DND-41 (cell line): ENCODE results near the gene RAP1B.

Experiments
- ATAC-seq: fragments of 200-7000 bp; cut with Tn5 transposase; 3 replicates; pipeline ENCODE4 v1.9.1; 2021; ENCODE audit warnings: low read depth; ENCODE audit not compliant: insufficient read depth
- DNase-seq: peaks from one replicate; pipeline ENCODE4 v3.0.0-alpha.2; 2020
- H2AFZ ChIP-seq: 2 replicates; pipeline ENCODE4 v1.6.0; 2012; ENCODE audit warnings: low read depth, low read length
- H3K27ac ChIP-seq: 2 replicates; pipeline ENCODE4 v1.5.1; 2012; ENCODE audit warnings: low read length, inconsistent platforms
- H3K27me3 ChIP-seq: fragments of 200-600 bp; sonication (generic); 2 replicates; pipeline ENCODE4 v1.6.0; 2012; ENCODE audit warnings: low read length, mild to moderate bottlenecking, inconsistent platforms; ENCODE audit not compliant: insufficient read depth, poor library complexity
- H3K36me3 ChIP-seq: 2 replicates; pipeline ENCODE4 v1.5.1; 2012; ENCODE audit warnings: low read length, inconsistent platforms; ENCODE audit not compliant: insufficient read depth
- H3K4me1 ChIP-seq: 2 replicates; pipeline ENCODE4 v1.5.1; 2012; ENCODE audit warnings: mild to moderate bottlenecking, low read length; ENCODE audit not compliant: insufficient read depth
- H3K4me2 ChIP-seq: 2 replicates; pipeline ENCODE4 v1.6.0; 2012; ENCODE audit warnings: mild to moderate bottlenecking, moderate library complexity, low read length, inconsistent platforms; ENCODE audit not compliant: insufficient read depth
- H3K4me3 ChIP-seq, 2 experiments: fragments of 200-600 bp in 1 of 2; shearing (Covaris generic) in 1 of 2; 2 replicates each; pipeline ENCODE4 v1.5.1; 2012 to 2016; ENCODE audit warnings: inconsistent platforms in 2 of 2, low read length in 2 of 2, mild to moderate bottlenecking in 2 of 2, low read depth in 1 of 2, moderate library complexity in 1 of 2
- H3K79me2 ChIP-seq: 2 replicates; pipeline ENCODE4 v1.6.0; 2012; ENCODE audit warnings: low read length, inconsistent platforms; ENCODE audit not compliant: insufficient read depth
- H3K9ac ChIP-seq: 2 replicates; pipeline ENCODE4 v1.6.0; 2012; ENCODE audit warnings: low read depth, mild to moderate bottlenecking, inconsistent platforms, low read length, moderate library complexity
- H3K9me3 ChIP-seq: 2 replicates; pipeline ENCODE4 v1.5.1; 2012; ENCODE audit warnings: low read length, moderate library complexity, mild to moderate bottlenecking, inconsistent platforms; ENCODE audit not compliant: insufficient read depth, severe bottlenecking
- H4K20me1 ChIP-seq: 2 replicates; pipeline ENCODE4 v1.6.0; 2012; ENCODE audit warnings: low read length; ENCODE audit not compliant: insufficient read depth
- EZH2 ChIP-seq: IDR thresholded peaks from 3 replicates; pipeline ENCODE4 v1.6.1; 2012; ENCODE audit warnings: borderline replicate concordance, low read depth, mild to moderate bottlenecking, moderate library complexity, low read length, inconsistent platforms; ENCODE audit not compliant: severe bottlenecking
- TF ChIP-seq, protein P1 (sequence below): IDR thresholded peaks from 2 replicates; pipeline ENCODE4 v1.5.1; 2012; ENCODE audit warnings: borderline replicate concordance, low read length, moderate library complexity, mild to moderate bottlenecking; ENCODE audit not compliant: poor library complexity, severe bottlenecking; ENCODE audit errors: extremely low read depth

RAP1B gene

DNA sequence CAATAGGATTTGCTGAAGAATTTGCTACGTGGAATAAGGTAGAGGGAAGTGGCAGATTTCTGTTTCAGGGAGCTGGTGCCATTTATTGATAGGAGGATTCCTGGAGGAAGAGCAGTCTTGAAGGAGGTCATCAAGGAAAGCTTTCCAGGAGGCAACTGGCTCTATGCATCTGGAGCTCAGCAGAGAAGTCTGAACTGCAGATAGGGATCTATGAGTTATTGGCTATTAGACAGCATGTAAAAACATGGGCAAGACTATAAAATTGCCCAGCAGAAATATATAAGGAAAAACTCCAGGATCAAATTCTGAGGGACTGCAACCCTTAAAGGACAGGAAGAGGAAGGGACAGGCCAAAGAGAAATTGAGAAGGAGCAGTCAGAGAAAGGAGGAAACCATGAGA, 8.9 kb upstream of the RAP1B start:
- Histone ChIP-seq H3K4me2 (no peak overlapping the region), H3K9me3 (no peaks in the 10 kb centered on the region), H3K36me3 (no peaks in the 10 kb centered on the region), H2AFZ (no peak overlapping the region), H3K27ac (no peak overlapping the region), H3K4me1 (no peaks in the 10 kb centered on the region; the same call in 1 of the 2 replicates), H3K27me3 (no peaks in the 10 kb centered on the region), H4K20me1 (no peaks in the 10 kb centered on the region), H3K79me2 (no peaks in the 10 kb centered on the region), H3K4me3 (no peak overlapping the region), H3K9ac (no peak overlapping the region)
- TF ChIP-seq, protein P1, sequence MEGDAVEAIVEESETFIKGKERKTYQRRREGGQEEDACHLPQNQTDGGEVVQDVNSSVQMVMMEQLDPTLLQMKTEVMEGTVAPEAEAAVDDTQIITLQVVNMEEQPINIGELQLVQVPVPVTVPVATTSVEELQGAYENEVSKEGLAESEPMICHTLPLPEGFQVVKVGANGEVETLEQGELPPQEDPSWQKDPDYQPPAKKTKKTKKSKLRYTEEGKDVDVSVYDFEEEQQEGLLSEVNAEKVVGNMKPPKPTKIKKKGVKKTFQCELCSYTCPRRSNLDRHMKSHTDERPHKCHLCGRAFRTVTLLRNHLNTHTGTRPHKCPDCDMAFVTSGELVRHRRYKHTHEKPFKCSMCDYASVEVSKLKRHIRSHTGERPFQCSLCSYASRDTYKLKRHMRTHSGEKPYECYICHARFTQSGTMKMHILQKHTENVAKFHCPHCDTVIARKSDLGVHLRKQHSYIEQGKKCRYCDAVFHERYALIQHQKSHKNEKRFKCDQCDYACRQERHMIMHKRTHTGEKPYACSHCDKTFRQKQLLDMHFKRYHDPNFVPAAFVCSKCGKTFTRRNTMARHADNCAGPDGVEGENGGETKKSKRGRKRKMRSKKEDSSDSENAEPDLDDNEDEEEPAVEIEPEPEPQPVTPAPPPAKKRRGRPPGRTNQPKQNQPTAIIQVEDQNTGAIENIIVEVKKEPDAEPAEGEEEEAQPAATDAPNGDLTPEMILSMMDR: no peak
- TF ChIP-seq EZH2: no peak
- no peak for DNase-seq
- no peak for ATAC-seq

DNA sequence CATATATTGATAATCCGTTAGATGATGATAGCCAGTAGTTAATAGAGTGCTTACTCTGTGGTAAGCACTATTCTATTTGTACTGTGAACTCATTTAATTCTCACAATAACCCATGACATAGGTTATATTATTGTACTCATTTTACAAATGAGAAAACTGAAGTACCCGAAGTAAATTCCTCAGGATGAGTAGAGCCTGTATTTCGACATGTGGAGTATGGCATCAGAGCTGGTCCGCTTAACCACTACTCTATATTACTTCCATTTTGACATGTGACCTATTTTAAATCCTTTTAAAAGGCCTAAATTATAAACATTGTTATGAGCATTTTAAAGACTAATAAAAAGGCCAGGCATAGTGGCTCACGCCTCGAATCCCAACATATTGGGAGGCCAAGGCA, 8.0 kb upstream of the RAP1B start:
- Histone ChIP-seq H3K79me2 (no peaks in the 10 kb centered on the region), H3K4me1 (no peaks in the 10 kb centered on the region; the same call in 1 of the 2 replicates), H3K36me3 (no peaks in the 10 kb centered on the region), H2AFZ (no peak overlapping the region), H3K4me3 (no peak overlapping the region), H3K9ac (no peak overlapping the region), H3K4me2 (no peak overlapping the region), H3K27me3 (no peaks in the 10 kb centered on the region), H3K9me3 (no peaks in the 10 kb centered on the region), H3K27ac (no peak overlapping the region), H4K20me1 (no peaks in the 10 kb centered on the region)
- DNase-seq (no peak), ATAC-seq (no peak)
- TF ChIP-seq, protein P1: no peak
- TF ChIP-seq EZH2: no peak

DNA sequence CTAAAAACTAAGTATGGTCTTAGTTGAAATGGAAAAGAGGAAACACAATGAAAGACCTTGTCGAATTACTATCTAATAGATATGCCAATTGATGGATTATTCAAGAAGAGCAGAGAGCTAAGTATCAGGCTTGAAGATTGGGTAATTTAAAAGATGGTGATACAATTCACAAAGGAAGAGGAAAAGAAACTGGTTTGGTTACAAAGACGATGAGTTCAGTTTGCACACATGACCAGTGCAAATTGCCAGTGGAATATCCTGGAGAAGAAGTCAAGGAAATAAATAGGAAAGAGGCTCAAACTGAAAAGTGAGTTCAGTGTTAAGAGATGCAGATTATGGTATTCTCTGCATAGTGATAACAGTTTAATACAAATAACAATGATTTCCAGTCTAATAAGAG, 2.5 kb upstream of the RAP1B start:
- peaks cover 7% of the 10 kb centered on the region; the same call in 1 of the 2 replicates for H3K36me3 ChIP-seq
- no peak for ATAC-seq
- no peak overlapping the region for H3K27ac ChIP-seq
- no peaks in the 10 kb centered on the region for H3K27me3 ChIP-seq
- H3K9me3 ChIP-seq: no peaks in the 10 kb centered on the region
- peaks cover 23% of the 10 kb centered on the region for H3K4me1 ChIP-seq
- H3K9ac ChIP-seq: no peak overlapping the region
- H3K79me2 ChIP-seq: peaks cover 24% of the 10 kb centered on the region
- no peak overlapping the region for H3K4me3 ChIP-seq
- no peak for DNase-seq
- no peak for TF ChIP-seq EZH2
- TF ChIP-seq, protein P1: no peak
- no peak overlapping the region for H2AFZ ChIP-seq
- no peak overlapping the region for H3K4me2 ChIP-seq
- peaks cover 19% of the 10 kb centered on the region for H4K20me1 ChIP-seq

DNA sequence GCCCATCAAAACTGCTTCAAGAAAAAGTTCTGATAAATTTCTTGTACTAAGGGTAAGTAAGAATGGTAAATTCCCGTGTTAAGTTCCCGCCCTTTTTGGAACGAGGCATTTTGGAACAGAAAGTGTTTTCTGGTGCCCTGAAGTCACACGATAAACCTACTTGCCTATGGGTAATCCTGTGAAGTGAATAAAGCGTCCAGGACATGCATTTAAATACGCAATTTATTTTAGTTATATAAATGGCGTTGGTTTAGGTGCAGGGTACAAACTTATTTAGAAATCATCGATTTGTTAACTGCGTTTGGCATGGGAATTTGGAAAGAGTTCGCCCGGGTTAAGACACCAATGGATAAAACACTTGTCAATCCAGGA, 715 bp upstream of the RAP1B start:
- DNase-seq: no peak
- Histone ChIP-seq H3K4me3 (peak overlapping the region; percentile 68 to 86; a peak in 3 of 4 replicates), H3K9ac (peak overlapping the region; percentile 91), H3K79me2 (peaks cover 42% of the 10 kb centered on the region), H3K27me3 (no peaks in the 10 kb centered on the region), H2AFZ (peak overlapping the region; percentile 99), H3K4me2 (peak overlapping the region; percentile 93), H3K9me3 (no peaks in the 10 kb centered on the region), H4K20me1 (peaks cover 37% of the 10 kb centered on the region), H3K36me3 (peaks cover 12% of the 10 kb centered on the region), H3K27ac (peak overlapping the region; percentile 94), H3K4me1 (peaks cover 34% of the 10 kb centered on the region)
- no peak for ATAC-seq
- TF ChIP-seq EZH2: no peak
- TF ChIP-seq, protein P1: no peak
